Parathyroid adenoma (tissue), 2 donors: Measurements from ENCODE around the gene CCDC24.

Source experiments
- H2AFZ ChIP-seq: fragments of 300-600 bp; sonication (generic); one replicate; pipeline ENCODE4 v1.7.0; 2017; ENCODE audit warnings: antibody characterized with exemption, mild to moderate bottlenecking
- H3K27ac ChIP-seq: fragments of 300-600 bp; sonication (generic); one replicate; pipeline ENCODE4 v1.7.0; 2017
- H3K27me3 ChIP-seq: fragments of 300-600 bp; sonication (generic); one replicate; pipeline ENCODE4 v1.7.0; 2017; ENCODE audit warnings: low read length; ENCODE audit not compliant: control insufficient read depth, insufficient read depth
- H3K36me3 ChIP-seq: fragments of 300-600 bp; sonication (generic); one replicate; pipeline ENCODE4 v1.7.0; 2017; ENCODE audit warnings: low read length; ENCODE audit not compliant: control insufficient read depth, insufficient read depth
- H3K4me1 ChIP-seq: fragments of 300-600 bp; sonication (generic); one replicate; pipeline ENCODE4 v1.7.0; 2017; ENCODE audit warnings: control low read depth
- H3K4me2 ChIP-seq: fragments of 300-600 bp; sonication (generic); one replicate; pipeline ENCODE4 v1.7.0; 2017; ENCODE audit warnings: low read length
- H3K4me3 ChIP-seq: fragments of 300-600 bp; sonication (generic); one replicate; pipeline ENCODE4 v1.7.0; 2017; ENCODE audit warnings: low read depth, low read length
- H3K79me2 ChIP-seq: fragments of 300-600 bp; sonication (generic); one replicate; pipeline ENCODE4 v1.7.0; 2017; ENCODE audit warnings: control low read depth
- H3K9ac ChIP-seq: fragments of 300-600 bp; sonication (generic); one replicate; pipeline ENCODE4 v1.7.0; 2017; ENCODE audit warnings: mild to moderate bottlenecking
- H3K9me3 ChIP-seq: fragments of 300-600 bp; sonication (generic); one replicate; pipeline ENCODE4 v1.7.0; 2017; ENCODE audit warnings: low read length; ENCODE audit not compliant: control insufficient read depth
- TF ChIP-seq, protein P1 (sequence below): fragments of 300-600 bp; sonication (generic); IDR thresholded peaks from one replicate; pipeline ENCODE4 v1.7.0; 2017; ENCODE audit warnings: antibody characterized with exemption, mild to moderate bottlenecking
- donor health status: primary hyperparathyroidism.

The CCDC24 gene

GRCh38 chr1:44016041-44016889, 24.9 kb downstream of the CCDC24 start:
- Histone ChIP-seq H2AFZ (no peak overlapping the region), H3K27me3 (no peaks in the 10 kb centered on the region), H3K79me2 (no peaks in the 10 kb centered on the region), H3K27ac (no peak overlapping the region), H3K4me2 (no peak overlapping the region), H3K9me3 (no peaks in the 10 kb centered on the region), H3K4me1 (no peaks in the 10 kb centered on the region), H3K9ac (no peak overlapping the region), H3K36me3 (no peaks in the 10 kb centered on the region), H3K4me3 (no peak overlapping the region)
- TF ChIP-seq, protein P1, sequence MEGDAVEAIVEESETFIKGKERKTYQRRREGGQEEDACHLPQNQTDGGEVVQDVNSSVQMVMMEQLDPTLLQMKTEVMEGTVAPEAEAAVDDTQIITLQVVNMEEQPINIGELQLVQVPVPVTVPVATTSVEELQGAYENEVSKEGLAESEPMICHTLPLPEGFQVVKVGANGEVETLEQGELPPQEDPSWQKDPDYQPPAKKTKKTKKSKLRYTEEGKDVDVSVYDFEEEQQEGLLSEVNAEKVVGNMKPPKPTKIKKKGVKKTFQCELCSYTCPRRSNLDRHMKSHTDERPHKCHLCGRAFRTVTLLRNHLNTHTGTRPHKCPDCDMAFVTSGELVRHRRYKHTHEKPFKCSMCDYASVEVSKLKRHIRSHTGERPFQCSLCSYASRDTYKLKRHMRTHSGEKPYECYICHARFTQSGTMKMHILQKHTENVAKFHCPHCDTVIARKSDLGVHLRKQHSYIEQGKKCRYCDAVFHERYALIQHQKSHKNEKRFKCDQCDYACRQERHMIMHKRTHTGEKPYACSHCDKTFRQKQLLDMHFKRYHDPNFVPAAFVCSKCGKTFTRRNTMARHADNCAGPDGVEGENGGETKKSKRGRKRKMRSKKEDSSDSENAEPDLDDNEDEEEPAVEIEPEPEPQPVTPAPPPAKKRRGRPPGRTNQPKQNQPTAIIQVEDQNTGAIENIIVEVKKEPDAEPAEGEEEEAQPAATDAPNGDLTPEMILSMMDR = no peak

- TF ChIP-seq, protein P1 = no peak
- Histone ChIP-seq H2AFZ (no peak overlapping the region), H3K36me3 (no peaks in the 10 kb centered on the region), H3K79me2 (no peaks in the 10 kb centered on the region), H3K9me3 (no peaks in the 10 kb centered on the region), H3K4me3 (no peak overlapping the region), H3K4me1 (no peaks in the 10 kb centered on the region), H3K27ac (no peak overlapping the region), H3K4me2 (no peak overlapping the region), H3K9ac (no peak overlapping the region), H3K27me3 (no peaks in the 10 kb centered on the region)
Measured at GRCh38 chr1:44016890-44017400, 25.5 kb downstream of the CCDC24 start.

DNA sequence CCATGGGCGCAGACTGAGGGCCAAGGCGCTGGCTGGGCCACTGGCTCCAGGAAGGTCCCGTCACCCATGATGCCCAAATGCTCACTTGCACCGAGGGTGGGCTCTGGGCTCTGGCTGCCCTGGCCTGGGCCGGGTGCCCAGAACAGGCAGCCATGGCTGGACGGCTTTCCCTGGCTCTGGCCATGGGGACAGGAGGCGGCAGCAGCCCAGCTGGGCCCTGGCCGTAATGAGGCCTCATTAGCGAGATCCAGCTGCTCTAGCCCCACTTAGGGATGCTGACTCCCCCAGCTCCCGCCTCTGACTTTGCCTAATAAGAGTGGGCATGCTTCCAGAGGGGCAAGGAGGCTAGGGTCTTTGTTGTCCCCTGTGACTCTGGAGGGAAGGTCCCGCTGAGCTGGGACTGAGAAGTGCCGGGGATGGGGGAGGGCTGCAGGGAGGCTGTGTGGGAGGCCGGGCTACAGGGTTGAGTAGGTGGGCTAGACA, 28.1 kb downstream of the CCDC24 start:
- Histone ChIP-seq H3K79me2 (no peaks in the 10 kb centered on the region), H2AFZ (no peak overlapping the region), H3K4me1 (no peaks in the 10 kb centered on the region), H3K9ac (no peak overlapping the region), H3K27me3 (no peaks in the 10 kb centered on the region), H3K4me3 (no peak overlapping the region), H3K27ac (no peak overlapping the region), H3K36me3 (no peaks in the 10 kb centered on the region), H3K4me2 (no peak overlapping the region), H3K9me3 (no peaks in the 10 kb centered on the region)
- TF ChIP-seq, protein P1 = no peak

GRCh38 chr1:44020464-44020863, 29.1 kb downstream of the CCDC24 start:
- TF ChIP-seq, protein P1 = no peak
- Histone ChIP-seq H2AFZ (no peak overlapping the region), H3K9ac (no peak overlapping the region), H3K79me2 (no peaks in the 10 kb centered on the region), H3K27ac (no peak overlapping the region), H3K9me3 (no peaks in the 10 kb centered on the region), H3K27me3 (no peaks in the 10 kb centered on the region), H3K36me3 (no peaks in the 10 kb centered on the region), H3K4me2 (no peak overlapping the region), H3K4me1 (no peaks in the 10 kb centered on the region), H3K4me3 (no peak overlapping the region)
